G401 (cell line): Measurements from ENCODE around the gene PTPRN2. TPM values are rescaled to one million over a fixed set of nuclear protein-coding genes. Genes with fewer than 3 reads are reported as not detected.
"Not testable (repeated sequence)": the region's sequence is repeated elsewhere in the genome, so short reads cannot be mapped to it uniquely, and the experiment has no call there.

Experiments
- DNase-seq: peaks from one replicate; pipeline ENCODE4 v3.0.0-alpha.2; 2015; ENCODE audit warnings: low spot score
- in situ Hi-C: cut with HindIII; loops from 2 replicates; pipeline ENCODE4 v1.10.0; 2016; ENCODE audit warnings: low sequenced_read_pairs, mixed read lengths
- total RNA-seq: library from RNA; depleted of rRNA; stranded (reverse); fragments of >200 nt; shearing (Covaris generic); gene quantifications from 2 replicates; pipeline ENCODE4 v1.2.3, GENCODE V29; 2014

The PTPRN2 gene
- total RNA-seq, 1 experiment from 2014 or later, result not detected

GRCh38 chr7:158050978-158051651 lies 536.5 kb downstream of the PTPRN2 start:
- DNase-seq, result no peak
- in situ Hi-C loops, result no loop called here

- in situ Hi-C loops, result no loop called here
- no peak for DNase-seq
These were observed 537.1 kb downstream of the PTPRN2 start for GRCh38 chr7:158050441-158050977.

DNA sequence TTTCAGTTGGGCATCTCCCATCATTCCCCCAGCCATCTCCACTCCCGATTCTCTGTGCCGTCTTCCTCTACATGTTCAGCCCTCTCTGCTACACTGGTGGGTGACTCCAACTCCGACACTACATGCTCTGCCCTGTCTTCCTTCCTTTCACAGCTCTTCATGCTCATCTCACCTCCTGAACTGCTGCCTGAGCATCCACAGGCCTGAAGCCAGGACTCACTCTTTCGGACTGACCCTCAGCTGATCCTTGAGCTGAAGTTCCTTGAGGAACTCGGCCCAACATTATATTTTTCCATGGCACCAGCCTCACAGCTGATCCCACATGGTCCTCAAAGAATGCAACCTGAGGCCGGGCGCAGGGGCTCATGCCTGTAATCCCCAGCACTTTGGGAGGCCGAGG lies 538.4 kb downstream of the PTPRN2 start:
- in situ Hi-C loops, result no loop called here

GRCh38 chr7:158048569-158048968 lies 539.1 kb downstream of the PTPRN2 start:
- no peak for DNase-seq
- in situ Hi-C loops, result no loop called here

More for the DNA sequence above, 538.4 kb downstream of the PTPRN2 start:
- DNase-seq, result no peak

- DNase-seq, result no peak
- in situ Hi-C loops, result no loop called here
These were observed 540.1 kb downstream of the PTPRN2 start for GRCh38 chr7:158047391-158048059.

DNA sequence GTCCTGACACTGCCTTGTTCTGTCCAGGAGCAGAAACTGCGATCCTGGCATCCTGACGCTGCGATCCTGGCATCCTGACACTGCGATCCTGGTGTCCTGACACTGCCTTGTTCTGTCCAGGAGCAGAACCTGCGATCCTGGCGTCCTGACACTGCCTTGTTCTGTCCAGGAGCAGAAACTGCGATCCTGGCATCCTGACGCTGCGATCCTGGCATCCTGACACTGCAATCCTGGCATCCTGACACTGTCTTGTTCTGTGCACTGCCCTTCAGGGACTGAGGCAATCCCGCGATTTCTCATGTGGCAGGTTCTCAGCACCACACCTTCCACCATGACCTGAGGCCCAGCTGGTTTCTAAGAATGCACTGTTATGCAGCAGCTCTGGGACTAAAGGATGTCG lies 541.4 kb downstream of the PTPRN2 start:
- peak; percentile 80 for DNase-seq
- in situ Hi-C loops, result not testable (repeated sequence)

- in situ Hi-C loops, result no loop called here
- no peak for DNase-seq
These were observed 543.2 kb downstream of the PTPRN2 start for GRCh38 chr7:158044482-158044823.

DNA sequence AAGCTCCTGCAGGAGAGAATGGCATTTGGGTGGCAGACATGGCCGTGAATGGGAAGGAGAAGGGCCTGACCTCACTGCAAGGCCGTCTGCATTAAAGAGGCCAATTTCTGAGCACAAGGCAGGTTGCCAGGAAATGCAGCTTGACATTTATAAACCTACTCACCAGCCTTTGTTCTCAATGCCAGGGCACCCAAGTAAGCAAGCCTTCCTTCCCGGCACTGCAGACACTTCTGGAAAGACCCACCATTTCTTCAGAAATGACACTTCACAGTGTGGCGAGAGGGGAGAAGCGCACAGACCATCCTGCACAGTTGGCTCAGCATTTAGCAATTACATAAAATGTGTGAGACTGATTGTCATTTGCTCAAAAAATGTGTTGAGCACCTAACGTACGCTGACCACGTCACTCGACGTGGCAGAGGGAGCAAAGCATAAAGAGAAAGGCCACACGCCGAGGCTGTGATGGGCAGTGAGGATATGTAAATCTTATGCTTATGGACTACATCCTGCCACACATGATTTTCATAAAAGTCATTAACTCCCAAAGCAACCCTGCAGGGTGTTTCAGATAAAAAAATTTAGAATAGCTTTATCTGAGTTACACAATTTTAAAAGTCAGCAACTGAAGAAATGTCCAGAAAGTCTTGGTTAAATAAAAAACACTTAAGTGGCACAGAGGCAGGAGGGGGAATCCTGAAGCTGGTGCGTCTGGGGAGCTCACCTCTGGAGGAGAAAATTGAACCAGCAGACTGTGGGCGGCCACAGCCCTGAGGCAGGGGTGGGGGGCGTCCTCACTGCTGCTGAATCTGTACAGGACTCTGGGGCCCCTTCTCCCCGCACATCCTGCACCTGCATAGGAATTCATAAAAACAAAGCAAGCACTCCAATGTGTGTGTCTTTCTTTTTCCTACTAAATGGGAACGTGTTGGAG lies 543.8 kb downstream of the PTPRN2 start:
- no peak for DNase-seq
- in situ Hi-C loops, result no loop called here

DNA sequence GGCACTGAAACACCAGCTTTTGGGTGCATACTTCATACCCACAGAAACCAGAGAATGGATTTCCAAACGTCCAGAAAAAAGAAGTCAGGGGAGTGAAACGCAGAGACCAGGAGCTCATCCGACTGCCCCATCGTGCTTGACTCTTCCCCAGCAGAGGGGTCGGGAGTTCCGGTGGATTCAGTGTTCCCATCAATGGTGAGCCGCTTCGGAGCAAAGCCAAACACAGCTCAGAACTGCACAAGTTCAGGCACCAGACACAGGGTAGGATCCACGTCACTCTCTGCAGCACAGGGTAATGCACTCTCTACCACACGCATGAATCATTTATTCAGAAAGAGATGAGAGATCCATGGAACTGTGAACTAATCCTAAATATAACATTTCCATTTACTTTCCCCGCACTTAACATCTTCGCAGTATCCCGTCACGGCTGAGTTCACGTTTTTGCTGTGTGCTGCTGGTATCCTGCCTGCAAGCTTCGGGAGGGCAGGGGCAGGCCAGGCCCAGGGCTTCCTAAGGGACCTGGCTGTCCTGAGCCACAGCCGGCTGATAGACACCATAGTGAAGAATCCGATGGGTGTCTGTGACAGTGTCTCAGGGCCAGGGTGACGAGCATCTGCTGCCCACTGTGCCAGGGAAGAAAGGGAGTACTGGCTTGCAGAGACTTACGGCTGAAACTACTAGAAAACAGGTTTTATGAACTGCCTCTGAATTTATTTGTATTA lies 545.3 kb downstream of the PTPRN2 start:
- in situ Hi-C loops, result no loop called here

DNA sequence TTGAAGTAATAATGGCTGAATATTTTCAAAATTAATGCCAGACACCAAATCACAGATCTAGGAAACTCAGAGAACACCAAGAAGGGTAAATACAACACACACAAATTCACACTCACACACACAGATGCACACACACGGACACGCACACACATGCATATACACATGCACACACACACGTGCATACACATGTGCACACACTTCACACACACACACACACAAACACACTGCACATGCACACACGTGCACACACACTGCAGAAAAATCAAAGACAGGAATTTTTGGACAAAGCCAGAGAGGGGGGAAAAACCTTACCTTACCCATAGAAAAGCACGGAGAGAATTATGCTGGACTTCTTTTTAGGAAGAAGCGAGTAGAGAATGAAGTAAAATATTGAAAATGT lies 547.4 kb downstream of the PTPRN2 start:
- DNase-seq, result no peak
- in situ Hi-C loops, result no loop called here

More for the DNA sequence above, 545.3 kb downstream of the PTPRN2 start:
- no peak for DNase-seq

GRCh38 chr7:158039270-158039669 lies 548.4 kb downstream of the PTPRN2 start:
- no peak for DNase-seq
- in situ Hi-C loops, result no loop called here

- in situ Hi-C loops, result no loop called here
- no peak for DNase-seq
These were observed 550.4 kb downstream of the PTPRN2 start for GRCh38 chr7:158037211-158037610.

DNA sequence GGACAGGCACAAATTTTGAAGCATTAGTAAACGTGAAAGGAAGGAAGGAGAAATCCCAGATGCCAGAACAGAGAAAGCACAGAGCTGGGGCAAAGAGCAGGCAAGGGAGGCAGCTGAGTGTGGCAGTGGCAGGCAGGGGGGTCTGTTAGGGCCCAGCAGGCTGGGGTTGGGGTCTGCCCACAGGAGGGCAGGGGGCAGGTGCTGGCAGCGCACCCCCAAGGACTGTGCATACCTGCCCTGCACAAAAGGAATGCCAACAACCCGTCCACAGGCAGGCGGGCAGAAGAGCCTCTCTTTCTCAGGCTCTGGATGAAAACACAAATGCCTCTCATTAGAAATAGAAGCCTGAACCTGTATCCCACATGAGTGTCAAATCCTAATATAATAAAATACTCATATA lies 552.3 kb downstream of the PTPRN2 start:
- in situ Hi-C loops, result no loop called here
- no peak for DNase-seq

- in situ Hi-C loops, result no loop called here
- DNase-seq, result no peak
These were observed 553.1 kb downstream of the PTPRN2 start for GRCh38 chr7:158034571-158034970.

DNA sequence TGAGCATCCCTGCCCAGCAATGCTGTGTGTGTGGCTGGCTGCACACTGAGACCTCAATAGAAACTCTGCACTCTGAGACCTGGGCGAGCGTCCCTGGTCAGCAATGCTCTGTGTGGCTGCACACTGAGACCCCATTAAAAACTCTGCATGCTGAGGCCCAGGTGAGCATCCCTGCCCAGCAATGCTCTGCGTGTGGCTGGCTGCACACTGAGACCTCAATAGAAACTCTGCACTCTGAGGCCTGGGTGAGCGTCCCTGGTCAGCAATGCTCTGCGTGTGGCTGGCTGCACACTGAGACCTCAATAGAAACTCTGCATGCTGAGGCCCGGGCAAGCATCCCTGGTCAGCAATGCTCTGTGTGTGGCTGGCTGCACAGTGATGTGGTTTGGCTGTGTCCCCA lies 553.7 kb downstream of the PTPRN2 start:
- DNase-seq, in situ Hi-C loops: not testable (repeated sequence)

DNA sequence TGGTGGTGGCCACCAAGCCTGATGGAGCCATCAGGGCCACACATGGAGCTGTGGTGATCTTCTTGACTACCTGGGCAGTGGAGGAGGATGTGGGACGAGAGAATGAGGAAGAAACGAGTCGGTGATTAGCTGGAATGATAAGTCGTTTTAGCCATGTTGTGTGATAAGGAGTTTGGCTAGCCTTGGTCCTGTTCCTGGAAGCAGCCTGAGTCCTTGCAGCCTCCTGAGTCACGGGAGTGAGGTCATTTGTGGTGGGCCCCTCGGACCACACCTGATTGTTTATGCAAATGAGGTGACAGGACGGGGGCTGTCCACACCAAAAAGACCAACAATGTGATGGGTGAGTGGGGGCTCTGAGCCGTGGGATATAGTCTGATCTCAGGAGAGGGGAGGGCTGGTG lies 554.4 kb downstream of the PTPRN2 start:
- in situ Hi-C loops, result no loop called here
- DNase-seq, result no peak

DNA sequence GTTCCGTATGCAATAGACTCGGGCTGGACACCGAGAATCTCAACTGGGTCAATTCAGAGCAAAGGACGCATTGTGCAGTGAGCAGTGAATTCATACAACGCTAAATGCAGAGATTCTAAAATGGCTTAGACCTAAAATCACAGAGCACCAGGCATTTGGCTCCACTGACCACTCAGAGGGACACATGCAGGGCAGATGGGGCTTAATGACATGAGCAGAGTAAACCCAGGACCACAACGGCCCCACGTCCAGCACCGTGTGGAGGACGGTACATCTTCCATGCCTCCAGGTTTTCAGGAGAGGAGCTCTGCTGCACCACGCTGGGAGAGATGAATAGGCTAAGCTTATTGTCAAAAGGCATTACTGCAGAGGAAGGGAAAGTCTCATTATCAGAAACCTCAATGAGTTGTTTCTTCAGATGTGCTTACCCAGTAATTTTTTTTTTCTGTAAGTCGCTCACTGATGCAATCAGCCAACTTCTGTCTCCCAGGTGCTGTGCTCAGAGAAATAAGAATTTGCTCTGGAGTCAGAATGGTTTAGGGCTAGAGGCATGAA lies 555.0 kb downstream of the PTPRN2 start:
- in situ Hi-C loops, result no loop called here
- no peak for DNase-seq

- no peak for DNase-seq
- in situ Hi-C loops, result no loop called here
These were observed 555.7 kb downstream of the PTPRN2 start for GRCh38 chr7:158031867-158032308.

DNA sequence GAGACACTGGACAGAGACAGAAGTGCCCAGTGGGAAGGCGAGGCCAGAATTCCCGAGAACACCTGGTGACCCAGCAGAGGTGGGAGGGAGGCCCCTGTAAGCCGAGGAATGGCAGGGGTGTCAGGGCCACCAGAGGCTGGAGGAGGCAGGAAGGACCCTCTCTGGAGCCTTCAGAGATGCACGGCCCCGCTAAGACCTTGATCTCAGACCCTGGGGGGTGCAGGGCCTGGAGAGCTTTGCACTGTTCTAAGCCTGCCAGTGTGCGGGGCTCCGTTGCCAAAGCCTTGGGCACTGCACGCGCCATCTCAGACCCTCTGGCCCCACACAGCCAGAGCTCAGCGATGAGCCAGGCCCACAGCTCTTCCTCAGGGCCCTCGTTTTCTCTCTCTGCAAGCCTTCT lies 557.1 kb downstream of the PTPRN2 start:
- in situ Hi-C loops, result no loop called here
- no peak for DNase-seq
